AG10803 (cell line): ENCODE data around the gene ARHGEF17.

Source experiments
- DNase-seq: peaks from one replicate; pipeline ENCODE4 v3.0.0; 2010; ENCODE audit warnings: low read depth
- H3K4me3 ChIP-seq: 2 replicates; pipeline ENCODE4 v1.5.1; 2011; ENCODE audit warnings: mild to moderate bottlenecking, low read length, control low read depth
- CTCF ChIP-seq: conservative IDR thresholded peaks from 2 replicates; pipeline ENCODE4 v1.5.1; 2011; ENCODE audit warnings: mild to moderate bottlenecking, low read length, control low read depth, inconsistent platforms

Gene ARHGEF17

DNA sequence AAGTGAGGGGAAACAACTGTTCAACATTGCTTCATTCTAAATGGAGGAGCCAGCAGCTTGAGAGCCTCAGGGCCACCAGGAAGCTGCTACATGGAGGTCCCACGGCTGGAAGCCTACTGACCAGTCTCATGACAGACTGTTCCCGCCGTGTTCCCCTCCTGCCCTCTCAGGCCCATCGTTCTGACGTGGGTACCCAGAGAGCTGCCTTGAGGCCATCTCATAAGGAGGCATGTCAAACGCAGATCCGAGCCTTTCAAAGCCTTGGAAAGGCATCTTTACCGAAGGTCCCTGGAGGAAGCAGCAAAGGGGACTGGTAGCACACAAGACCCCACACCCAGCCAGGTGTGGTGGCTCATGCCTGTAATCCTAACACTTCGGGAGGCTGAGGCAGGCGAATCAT lies 8.3 kb upstream of the ARHGEF17 start:
- TF ChIP-seq CTCF, result no peak
- no peak overlapping the region for H3K4me3 ChIP-seq
- DNase-seq, result no peak

DNA sequence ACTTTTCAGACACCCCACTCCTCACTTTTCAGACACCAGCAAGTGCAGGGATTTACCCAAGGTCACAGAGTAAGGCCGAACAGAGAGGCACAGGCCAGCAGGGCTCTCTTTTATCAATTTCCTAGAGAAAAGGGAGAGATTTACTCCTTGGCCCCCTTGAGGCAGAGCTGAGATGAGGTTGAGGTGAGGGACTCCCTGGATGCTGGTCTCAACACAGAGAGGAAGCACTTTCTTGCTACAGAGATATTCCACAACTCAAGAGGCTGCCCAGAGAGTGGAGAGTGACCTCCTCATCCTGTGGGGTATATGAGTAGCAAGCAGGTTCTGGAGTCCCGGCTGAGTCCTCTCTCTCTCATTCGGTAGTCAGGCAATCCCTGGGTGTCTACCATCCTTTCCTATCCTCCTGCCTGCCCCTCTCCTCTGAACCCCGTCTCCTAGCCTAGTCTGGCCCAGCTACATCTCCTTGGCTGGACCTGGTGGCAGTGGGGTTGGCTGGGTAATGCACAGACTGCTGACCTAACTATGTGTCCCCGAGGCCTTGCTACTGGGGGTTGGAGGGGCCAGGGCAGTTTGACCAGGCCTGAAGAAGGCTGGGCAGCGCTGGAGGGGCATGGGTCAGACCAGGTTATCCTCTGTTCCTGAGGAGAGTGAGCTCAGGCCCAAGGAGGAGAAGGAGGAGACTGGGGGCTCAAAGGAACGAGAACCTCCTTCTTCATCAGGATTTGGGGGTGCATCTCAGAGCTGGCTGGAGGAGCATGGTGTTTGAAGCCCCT lies 1.8 kb upstream of the ARHGEF17 start:
- DNase-seq, result no peak
- TF ChIP-seq CTCF, result peak; percentile 15; the same call in 1 of the 2 replicates
- H3K4me3 ChIP-seq, result no peak overlapping the region

DNA sequence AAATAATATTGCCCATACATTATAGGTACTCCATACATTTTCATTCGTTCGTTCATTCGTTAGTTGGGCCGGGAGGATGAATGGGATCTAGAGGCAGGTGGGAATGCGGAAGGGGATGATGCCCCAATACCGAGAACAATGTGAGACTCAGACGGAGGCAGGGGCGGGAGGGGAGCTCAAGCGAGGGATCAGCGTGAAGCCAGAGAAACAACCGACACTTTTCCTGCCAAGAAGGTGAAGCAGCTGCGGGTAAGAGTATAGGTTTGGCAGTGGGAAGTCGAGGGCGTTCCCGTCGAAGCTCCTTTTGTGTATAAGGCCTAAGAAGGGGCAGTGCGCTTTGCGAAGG lies 1.1 kb upstream of the ARHGEF17 start:
- DNase-seq, result no peak

DNA sequence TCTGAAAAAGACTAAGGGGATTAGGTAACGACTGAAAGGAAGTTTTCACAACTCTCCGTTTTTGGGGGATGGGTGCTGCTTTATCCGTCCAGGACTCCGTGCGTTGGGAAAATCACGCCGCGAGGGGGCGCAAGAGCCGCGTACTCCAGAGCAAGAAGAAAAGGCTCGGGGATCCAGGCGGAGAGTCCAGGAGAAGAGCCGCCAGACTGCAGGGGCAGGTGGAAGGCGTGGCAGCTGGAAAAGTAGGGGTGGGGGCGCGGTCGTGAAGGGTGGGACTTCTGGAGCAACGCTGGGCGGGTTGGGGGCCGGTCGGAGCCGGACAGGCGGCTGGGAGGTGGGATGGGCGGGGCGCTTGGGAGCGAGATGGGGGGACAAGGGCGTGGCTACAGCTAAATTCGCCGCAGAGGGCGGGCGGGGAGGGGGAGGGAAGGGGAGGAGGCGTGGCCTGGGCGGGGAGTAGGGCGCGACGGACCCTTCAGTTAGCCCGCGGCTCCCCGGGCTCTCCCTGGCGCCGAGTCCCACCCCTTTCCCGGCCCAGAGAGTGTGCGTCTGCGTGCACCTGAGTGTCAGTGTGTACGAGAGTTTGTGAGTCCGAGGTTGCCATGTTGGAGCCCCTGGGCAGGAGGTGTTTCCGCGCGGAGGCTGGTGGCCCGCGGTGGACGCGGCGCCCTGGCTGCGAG lies 613 bp upstream of the ARHGEF17 start:
- TF ChIP-seq CTCF, result peak; percentile 82
- H3K4me3 ChIP-seq, result peak overlapping the region; percentile 87
- peak; percentile 98 for DNase-seq

More for the DNA sequence above, 1.1 kb upstream of the ARHGEF17 start:
- no peak for TF ChIP-seq CTCF
- H3K4me3 ChIP-seq, result peak overlapping the region; percentile 60

- peak overlapping the region; percentile 87 for H3K4me3 ChIP-seq
- peak; percentile 98 for DNase-seq
- no peak for TF ChIP-seq CTCF
Measured at GRCh38 chr11:73308961-73309919, 1.2 kb downstream of the ARHGEF17 start.

GRCh38 chr11:73310076-73310475 lies 2.0 kb downstream of the ARHGEF17 start:
- no peak for TF ChIP-seq CTCF
- no peak for DNase-seq
- peak overlapping the region; percentile 87 for H3K4me3 ChIP-seq
